Measurements from ENCODE around the gene BCAR3. TPM values are rescaled to one million over a fixed set of nuclear protein-coding genes. Genes with fewer than 3 reads are reported as not detected.

The BCAR3 gene
- polyA plus RNA-seq, 2 of the 4 experiments (the other 2 are of a cell fraction) = 31.6 to 33.4 TPM

DNA sequence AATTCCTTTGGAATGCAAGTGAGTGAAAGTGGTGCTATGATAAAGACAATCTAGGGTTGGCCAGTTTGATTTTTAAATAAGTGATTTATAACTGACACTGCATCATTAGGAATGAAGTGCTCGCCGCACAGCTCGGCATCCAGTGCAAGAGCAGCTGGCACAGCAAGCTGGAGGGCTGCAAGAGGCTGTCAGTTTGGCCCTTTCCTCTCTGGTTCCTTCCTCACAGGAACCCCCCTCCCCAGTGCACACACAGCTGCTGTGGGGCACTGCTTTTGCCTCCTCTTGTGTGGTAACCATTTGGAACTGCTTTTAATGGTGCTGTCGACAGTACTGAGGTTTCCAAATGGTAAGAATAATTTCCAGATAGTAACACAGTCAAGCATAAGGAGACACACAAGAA is 10.4 kb upstream of the BCAR3 start:
- CTCF ChIA-PET = interaction anchor here (1.2 to 3.3 kb wide), 5 partner anchors 8 to 122 kb away, joined by 3 to 24 read pairs (median 5); partner anchors contain the start of gene BCAR3
- POLR2A ChIA-PET = interaction anchor here (1.1 to 2.5 kb wide), 3 partner anchors 11 to 121 kb away, joined by 4 to 7 read pairs (median 4); partner anchors contain the start of gene BCAR3
- no peak overlapping the region for H3K4me3 ChIP-seq
- FAIRE-seq = no peak
- no peak for DNase-seq (ENCODE audit: low read depth in 1 of 2, low spot score in 1 of 2)
- peaks cover 67% of the 10 kb centered on the region for H3K4me1 ChIP-seq
- peak overlapping the region; percentile 88 for H3K4me2 ChIP-seq
- TF ChIP-seq RFX5 (IDR thresholded peaks at IDR 0.05) = no peak
- TF ChIP-seq RCOR1 (IDR thresholded peaks at IDR 0.05; ENCODE audit: low read depth, low read length) = no peak
- no peak for TF ChIP-seq POLR2AphosphoS2 (conservative IDR thresholded peaks at IDR 0.05; ENCODE audit: low read length)
- no peak for TF ChIP-seq CEBPB (IDR thresholded peaks at IDR 0.05)
- TF ChIP-seq ATOH8 (CRISPR knock-in tag; IDR thresholded peaks at IDR 0.05; ENCODE audit: low read depth) = no peak
- TF ChIP-seq BHLHE40 (IDR thresholded peaks at IDR 0.05; ENCODE audit: low read depth, low read length) = no peak
- TF ChIP-seq EHF (CRISPR knock-in tag; IDR thresholded peaks at IDR 0.05) = no peak
- TF ChIP-seq ZC3H11A (IDR thresholded peaks at IDR 0.05) = no peak
- TF ChIP-seq, protein P1, sequence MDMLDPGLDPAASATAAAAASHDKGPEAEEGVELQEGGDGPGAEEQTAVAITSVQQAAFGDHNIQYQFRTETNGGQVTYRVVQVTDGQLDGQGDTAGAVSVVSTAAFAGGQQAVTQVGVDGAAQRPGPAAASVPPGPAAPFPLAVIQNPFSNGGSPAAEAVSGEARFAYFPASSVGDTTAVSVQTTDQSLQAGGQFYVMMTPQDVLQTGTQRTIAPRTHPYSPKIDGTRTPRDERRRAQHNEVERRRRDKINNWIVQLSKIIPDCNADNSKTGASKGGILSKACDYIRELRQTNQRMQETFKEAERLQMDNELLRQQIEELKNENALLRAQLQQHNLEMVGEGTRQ (IDR thresholded peaks at IDR 0.05) = no peak
- TF ChIP-seq, protein P2, sequence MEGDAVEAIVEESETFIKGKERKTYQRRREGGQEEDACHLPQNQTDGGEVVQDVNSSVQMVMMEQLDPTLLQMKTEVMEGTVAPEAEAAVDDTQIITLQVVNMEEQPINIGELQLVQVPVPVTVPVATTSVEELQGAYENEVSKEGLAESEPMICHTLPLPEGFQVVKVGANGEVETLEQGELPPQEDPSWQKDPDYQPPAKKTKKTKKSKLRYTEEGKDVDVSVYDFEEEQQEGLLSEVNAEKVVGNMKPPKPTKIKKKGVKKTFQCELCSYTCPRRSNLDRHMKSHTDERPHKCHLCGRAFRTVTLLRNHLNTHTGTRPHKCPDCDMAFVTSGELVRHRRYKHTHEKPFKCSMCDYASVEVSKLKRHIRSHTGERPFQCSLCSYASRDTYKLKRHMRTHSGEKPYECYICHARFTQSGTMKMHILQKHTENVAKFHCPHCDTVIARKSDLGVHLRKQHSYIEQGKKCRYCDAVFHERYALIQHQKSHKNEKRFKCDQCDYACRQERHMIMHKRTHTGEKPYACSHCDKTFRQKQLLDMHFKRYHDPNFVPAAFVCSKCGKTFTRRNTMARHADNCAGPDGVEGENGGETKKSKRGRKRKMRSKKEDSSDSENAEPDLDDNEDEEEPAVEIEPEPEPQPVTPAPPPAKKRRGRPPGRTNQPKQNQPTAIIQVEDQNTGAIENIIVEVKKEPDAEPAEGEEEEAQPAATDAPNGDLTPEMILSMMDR (IDR thresholded peaks at IDR 0.05) = no peak
- peak; percentile 26 to 43; a peak in 3 of 6 replicates for ATAC-seq
- H3K27ac ChIP-seq = peak overlapping the region; percentile 84 to 99
- no peaks in the 10 kb centered on the region for H3K9me3 ChIP-seq
- 25% methylated on average over 4 of the region's 4 CpGs for WGBS (ENCODE audit: missing lambda C conversion rate)

DNA sequence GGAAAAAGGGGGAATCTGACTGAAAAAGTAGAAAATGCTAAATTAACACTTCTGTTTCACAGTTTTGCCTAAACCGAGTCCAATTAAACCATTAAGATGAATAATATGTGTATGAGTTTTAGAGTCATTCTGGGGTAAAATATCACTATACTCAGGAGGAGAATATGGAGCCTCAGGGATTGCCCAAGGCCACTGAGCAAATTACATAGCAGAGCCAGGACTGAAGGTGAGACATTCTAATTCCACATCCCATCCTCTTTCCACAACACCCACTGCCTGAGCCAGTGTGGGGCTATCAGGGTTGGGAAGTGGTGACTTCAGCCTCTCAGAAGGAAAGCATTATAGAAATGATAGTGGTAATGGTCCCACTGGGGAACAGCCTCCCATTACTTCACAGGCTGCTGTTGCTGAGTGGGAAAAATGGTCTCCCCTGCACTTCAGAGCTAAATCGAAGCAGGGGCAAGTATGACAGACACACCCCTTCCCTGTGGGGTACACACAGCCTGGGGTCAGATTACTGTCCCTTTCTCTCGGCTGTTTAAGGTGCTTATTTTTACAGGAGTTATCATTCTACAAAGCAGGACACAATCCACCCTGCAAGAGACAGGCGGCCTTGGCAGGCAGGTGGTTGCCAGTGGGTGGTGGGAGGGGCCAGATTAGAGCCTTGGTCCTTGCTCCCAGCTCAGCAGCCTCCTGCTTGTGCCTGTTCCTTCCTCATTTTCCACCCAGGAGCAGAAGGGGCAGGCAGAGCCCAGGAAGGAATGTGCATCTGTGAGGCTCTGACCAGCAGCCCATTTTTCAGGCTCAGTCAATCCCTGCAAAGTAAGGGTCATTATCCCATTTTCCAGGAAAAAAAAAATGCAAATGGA is 9.5 kb upstream of the BCAR3 start:
- ATAC-seq = peak in 1 of 2 experiments; percentile 14; a peak in 3 of 6 replicates
- 55% methylated on average over 4 of the region's 4 CpGs for WGBS (ENCODE audit: missing lambda C conversion rate)
- TF ChIP-seq ZFP36 (IDR thresholded peaks at IDR 0.05; ENCODE audit: borderline replicate concordance, partially characterized antibody) (no peak), CHD4 (IDR thresholded peaks at IDR 0.05; ENCODE audit: borderline replicate concordance) (no peak), RNF2 (IDR thresholded peaks at IDR 0.05; ENCODE audit: borderline replicate concordance, low read depth) (no peak), EHMT2 (IDR thresholded peaks at IDR 0.05; ENCODE audit: low read depth) (no peak)
- TF ChIP-seq, protein P3, sequence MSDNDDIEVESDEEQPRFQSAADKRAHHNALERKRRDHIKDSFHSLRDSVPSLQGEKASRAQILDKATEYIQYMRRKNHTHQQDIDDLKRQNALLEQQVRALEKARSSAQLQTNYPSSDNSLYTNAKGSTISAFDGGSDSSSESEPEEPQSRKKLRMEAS (IDR thresholded peaks at IDR 0.05) = no peak
- Histone ChIP-seq H3K4me2 (peak overlapping the region; percentile 88), H3K4me3 (no peak overlapping the region), H3K9me3 (no peaks in the 10 kb centered on the region), H3K4me1 (peaks cover 71% of the 10 kb centered on the region), H3K27ac (peak overlapping the region; percentile 84 to 99)
- no peak for FAIRE-seq
- no peak for DNase-seq (ENCODE audit: low read depth in 1 of 2, low spot score in 1 of 2)
- CTCF ChIA-PET = interaction anchor here (0.7 to 3.3 kb wide), 4 partner anchors 9 to 153 kb away, joined by 3 to 24 read pairs (median 4); no protein-coding TSS in a partner anchor
- POLR2A ChIA-PET = interaction anchor here (0.9 to 2.5 kb wide), 2 partner anchors 10 kb away, joined by 3 to 7 read pairs; partner anchors contain the start of gene BCAR3

GRCh38 chr1:93690341-93690740 is 8.7 kb upstream of the BCAR3 start:
- Histone ChIP-seq H3K4me2 (0 out of 3 replicates have a peak overlapping the region, but pooled peaks have one; percentile 88), H3K4me1 (peaks cover 67% of the 10 kb centered on the region), H3K9me3 (no peaks in the 10 kb centered on the region), H3K27ac (peak overlapping the region; percentile 84 to 99; a peak in 5 of 6 replicates), H3K4me3 (no peak overlapping the region)
- CTCF ChIA-PET = interaction anchor here (0.7 to 1.1 kb wide), 2 partner anchors 9 to 154 kb away, joined by 3 read pairs; partner anchors contain the start of gene BCAR3
- POLR2A ChIA-PET = interaction anchor here (0.9 kb wide), 1 partner anchor 9 kb away, joined by 3 read pairs; the partner anchor contains the start of gene BCAR3
- no peak for ATAC-seq
- FAIRE-seq = no peak
- no peak for DNase-seq (ENCODE audit: low read depth in 1 of 2, low spot score in 1 of 2)
- TF ChIP-seq HES2 (IDR thresholded peaks at IDR 0.05) (no peak), BHLHE40 (IDR thresholded peaks at IDR 0.05; ENCODE audit: low read depth, low read length) (no peak), EHMT2 (IDR thresholded peaks at IDR 0.05; ENCODE audit: low read depth) (no peak), KDM5A (IDR thresholded peaks at IDR 0.05) (no peak), CHD2 (IDR thresholded peaks at IDR 0.05; ENCODE audit: low read length, partially characterized antibody) (no peak), JUN (IDR thresholded peaks at IDR 0.05) (no peak), FOSB (CRISPR knock-in tag; IDR thresholded peaks at IDR 0.05) (no peak), HOXB13 (CRISPR knock-in tag; IDR thresholded peaks at IDR 0.05; ENCODE audit: low read depth) (no peak), CBX8 (IDR thresholded peaks at IDR 0.05) (no peak), FOXS1 (CRISPR knock-in tag; IDR thresholded peaks at IDR 0.05) (no peak), NPAS2 (CRISPR knock-in tag; IDR thresholded peaks at IDR 0.05; ENCODE audit: borderline replicate concordance) (no peak), ZNF302 (CRISPR knock-in tag; IDR thresholded peaks at IDR 0.05) (no peak), HOXA7 (CRISPR knock-in tag; IDR thresholded peaks at IDR 0.05) (no peak)
- TF ChIP-seq, protein P2 (IDR thresholded peaks at IDR 0.05) = no peak

Measured in A549 (cell line).